HG02970 (cell line): Measurements from ENCODE around the gene FARP1.

ENCODE experiments used
- ATAC-seq: cut with Tn5 transposase; IDR thresholded peaks from one replicate; pipeline ENCODE4 v1.9.1; 2021; ENCODE audit warnings: mild to moderate bottlenecking, moderate library complexity, moderate number of reproducible peaks; ENCODE audit not compliant: unreplicated experiment, low FRiP score

Gene FARP1

GRCh38 chr13:98434060-98434459, 291.2 kb downstream of the FARP1 start:
- no peak for ATAC-seq

- ATAC-seq: no peak
Observed at GRCh38 chr13:98435376-98435775, 292.5 kb downstream of the FARP1 start.

DNA sequence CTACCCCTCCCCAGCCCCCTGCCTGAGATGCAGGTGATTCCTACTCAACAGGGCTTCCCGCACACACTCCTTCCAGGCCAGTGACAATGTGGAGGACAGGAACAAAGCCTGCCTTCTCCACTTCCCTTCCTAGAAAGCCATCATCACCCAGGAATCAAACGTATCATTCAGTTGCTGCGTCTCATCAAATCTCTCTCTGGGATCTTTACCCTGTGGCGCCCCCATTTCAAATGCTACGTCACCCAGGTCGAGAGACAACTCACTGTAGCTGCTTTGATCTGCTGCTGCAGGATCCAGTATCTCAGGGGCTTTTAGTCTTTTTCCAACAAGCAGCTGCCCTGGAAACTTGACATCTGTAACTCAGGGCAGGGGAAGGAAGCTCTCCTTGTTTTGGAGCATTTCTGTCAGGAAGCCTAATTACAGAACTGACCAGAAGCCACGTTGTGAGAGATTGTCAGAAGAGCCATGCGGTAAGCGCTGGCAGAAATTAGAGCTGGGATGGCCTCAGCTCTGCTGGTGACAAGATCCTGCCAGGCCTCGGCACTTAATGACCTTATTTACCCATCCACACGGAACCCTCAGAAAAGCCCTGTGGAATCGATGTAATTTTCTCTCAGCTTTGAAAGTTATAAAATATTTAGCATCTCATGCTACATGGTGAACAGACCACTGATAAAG, 293.5 kb downstream of the FARP1 start:
- no peak for ATAC-seq

- no peak for ATAC-seq
Observed at GRCh38 chr13:98438246-98439125, 295.6 kb downstream of the FARP1 start.

DNA sequence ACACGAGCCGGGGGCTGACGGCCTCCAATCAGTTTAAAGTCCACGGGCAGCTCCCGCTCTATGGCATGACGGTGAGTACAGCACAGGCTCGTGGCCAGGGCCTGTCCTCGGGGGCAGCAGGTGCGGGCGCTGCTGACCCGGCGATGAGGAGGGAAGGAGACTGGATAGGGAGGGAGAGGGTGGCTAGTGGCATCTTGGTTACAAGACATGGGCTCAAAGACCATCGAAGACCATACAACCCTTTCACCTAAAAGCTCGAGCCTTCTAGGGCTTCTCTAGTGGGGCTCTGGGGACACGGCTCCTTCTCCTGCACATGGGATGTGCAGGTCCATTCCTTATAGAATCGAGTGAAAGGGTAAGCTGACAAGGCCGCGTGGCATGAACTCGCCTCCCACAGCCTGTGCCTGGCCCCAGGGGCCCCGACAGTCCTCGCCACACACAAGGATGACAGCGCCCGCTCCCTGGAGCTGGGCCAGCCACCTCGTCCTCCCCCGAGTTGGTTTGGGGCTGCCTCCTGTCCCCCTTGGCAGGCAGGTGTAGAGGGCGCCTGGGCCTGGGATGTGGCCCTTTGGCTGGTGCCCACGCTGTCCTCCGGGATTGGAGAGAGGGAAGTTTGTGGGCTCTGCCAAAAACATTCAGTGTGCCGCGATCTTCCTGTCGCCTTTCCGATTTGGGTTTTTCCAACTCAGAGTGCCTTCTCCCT, 296.4 kb downstream of the FARP1 start:
- no peak for ATAC-seq

DNA sequence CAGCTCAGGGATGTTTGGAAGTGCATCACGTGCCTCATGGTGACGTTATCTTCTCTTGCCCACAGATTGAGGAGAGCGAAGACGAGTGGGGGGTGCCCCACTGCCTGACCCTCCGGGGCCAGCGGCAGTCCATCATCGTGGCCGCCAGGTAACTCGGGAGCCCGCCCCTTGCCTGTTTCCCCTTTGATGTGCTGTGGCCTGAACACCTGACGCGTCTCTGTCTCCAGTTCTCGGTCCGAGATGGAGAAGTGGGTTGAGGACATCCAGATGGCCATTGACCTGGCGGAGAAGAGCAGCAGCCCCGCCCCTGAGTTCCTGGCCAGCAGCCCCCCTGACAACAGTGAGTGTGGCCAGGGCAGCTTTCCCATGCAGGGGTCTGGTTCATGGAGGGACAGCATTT, 297.0 kb downstream of the FARP1 start:
- no peak for ATAC-seq

DNA sequence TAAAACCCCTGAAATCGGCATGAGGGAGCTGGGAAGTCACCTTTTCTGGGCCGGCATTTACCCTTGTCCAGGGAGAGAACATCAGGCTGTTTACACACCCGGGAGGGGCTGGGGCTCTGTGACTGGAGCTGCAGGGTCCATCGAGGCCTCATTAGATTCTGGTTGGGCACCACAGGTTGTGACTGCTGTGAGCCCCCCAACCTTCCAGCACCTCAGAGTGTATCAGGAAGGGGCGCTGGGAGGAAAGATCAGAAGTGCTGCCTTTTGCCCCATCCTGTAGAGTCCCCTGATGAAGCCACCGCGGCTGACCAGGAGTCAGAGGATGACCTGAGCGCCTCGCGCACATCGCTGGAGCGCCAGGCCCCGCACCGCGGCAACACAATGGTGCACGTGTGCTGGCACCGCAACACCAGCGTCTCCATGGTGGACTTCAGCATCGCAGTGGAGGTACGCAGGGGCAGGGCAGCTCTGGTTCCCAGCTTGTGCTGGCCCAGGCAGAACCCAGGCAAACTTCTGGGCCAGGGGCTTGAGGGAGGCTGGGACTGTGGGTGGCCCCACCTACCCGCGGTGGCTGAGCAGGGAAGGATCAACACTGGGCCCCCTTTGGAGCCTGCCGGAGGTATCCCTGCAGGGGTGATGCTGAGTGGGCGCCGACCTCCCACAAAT, 297.6 kb downstream of the FARP1 start:
- no peak for ATAC-seq

DNA sequence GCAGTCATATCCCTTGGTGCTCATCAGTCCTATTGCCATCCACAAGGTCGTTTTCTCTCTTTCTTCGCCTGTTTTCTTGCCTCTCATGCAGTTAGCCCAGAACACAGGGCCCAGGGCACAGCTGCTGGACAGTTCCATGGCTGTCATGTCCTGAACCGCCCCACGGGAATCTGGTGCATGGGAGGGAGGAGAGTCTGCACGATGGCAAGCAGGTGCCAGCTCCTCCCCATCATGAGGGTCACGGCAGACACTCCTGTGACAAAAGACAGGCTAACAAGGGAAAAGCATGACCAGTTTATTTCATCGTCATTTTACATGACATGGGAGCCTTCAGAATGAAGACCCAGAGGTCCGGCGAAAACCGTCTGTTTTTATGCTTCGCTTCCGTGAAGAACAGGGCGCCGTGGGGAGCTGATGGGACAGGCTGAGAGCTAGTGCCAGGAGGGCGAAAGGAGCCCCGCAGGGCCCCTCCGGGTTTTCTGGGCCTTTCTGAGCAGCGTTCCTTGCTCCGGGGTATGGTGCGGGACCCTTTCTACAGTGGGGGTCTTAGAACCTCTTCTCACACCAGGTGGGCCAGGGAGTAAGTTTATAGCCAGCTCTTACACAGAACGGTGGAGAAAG, 298.3 kb downstream of the FARP1 start:
- ATAC-seq: no peak

GRCh38 chr13:98442391-98443230, 299.7 kb downstream of the FARP1 start:
- ATAC-seq: no peak

DNA sequence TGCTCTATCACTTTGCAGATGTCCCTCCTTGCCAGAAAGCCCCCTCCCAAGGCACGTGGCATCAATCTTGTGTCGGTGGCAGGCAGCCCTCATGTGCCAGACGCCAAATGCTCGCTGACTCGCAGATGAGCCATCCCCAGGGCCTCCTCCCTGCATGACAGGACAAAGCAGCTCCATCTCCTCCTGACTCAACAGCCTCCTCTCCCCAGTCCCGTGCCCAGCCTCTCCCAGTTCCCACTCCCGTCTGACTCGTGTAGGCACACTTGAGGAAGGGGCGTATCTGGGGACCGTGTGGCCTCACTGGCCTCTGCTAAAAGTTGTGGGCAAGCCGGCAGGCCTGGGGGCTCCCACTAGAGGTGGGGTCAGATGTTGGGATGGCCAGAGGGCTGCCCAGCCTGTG, 300.4 kb downstream of the FARP1 start:
- no peak for ATAC-seq

GRCh38 chr13:98443800-98444325, 301.0 kb downstream of the FARP1 start:
- no peak for ATAC-seq

DNA sequence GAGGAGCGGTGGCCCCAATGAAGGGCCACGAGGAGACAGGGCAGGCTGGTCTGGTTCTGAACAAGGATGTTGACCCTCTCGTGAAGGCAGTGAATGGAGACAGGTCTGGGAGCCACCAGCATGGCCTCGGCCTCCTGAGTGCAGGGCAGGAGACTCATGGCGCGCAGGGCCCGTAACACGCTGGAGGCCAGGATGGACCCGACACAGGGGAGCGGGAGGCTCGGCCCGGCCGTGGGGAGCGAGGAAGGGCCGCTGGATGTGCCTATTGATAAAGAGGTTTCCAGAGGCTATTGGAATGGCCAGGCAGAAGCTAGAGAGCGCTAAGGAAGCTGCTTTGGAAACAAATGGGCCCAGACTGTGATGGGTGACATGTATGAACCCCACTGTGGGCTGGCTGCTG, 301.5 kb downstream of the FARP1 start:
- ATAC-seq: no peak

DNA sequence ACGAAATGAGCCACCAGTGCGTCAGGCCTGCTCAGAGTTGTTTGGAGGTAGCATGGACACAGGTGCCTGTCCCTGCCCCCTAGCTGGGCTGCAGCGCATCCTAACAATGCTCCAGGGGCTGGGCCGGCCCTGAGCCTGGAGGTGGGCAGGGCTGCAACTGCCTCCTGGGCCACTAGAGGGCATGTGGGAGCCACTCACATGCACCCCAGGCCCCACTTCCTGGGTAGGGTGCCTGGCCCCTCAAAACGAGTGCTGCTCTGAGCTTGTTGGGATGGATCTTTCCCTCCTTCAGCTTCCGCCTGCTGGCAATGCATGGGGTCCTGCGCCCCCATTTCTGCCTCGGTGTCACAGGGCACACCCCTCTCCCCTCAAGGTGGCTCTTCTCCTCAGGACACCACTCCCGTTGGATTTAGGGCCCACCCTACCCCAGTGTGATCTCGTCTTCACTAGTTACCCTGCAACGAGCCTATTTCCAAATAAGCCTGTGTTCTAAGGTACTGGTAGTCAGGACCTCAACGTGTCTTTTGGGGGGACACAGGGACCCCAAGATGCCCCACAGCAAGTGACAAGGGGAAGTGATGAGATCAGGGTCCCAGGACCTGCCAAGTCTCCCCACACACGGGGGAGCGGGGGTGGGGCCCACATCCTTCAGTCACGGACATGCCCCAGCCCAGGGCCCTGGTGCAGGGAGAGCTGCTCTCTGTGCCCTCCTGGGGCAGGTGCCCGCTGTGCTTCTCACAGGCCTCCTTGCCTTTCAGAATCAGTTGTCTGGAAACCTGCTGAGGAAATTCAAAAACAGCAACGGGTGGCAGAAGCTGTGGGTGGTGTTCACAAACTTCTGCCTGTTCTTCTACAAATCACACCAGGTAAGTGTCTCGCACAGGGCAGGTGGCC, 302.7 kb downstream of the FARP1 start:
- ATAC-seq: peak; percentile 68

DNA sequence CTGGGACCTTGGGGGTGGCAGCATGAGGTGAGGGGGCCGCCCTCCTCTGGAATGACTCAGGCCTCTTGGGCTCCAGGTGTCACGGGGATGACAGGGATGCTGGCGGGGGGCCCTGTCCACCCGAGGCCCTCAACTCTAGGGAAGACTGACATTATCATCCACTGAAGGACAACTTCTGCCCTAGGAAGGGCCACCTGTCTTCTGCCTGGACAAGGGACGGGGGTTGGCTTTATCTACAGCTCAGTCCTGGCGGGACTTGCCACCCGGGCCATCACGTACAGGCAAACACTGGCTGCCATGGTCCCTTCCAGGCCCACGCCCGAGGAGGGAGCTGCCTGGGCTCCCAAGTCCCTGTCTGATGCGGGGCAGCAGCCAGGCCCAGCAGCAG, 303.3 kb downstream of the FARP1 start:
- no peak for ATAC-seq

GRCh38 chr13:98447130-98447529, 304.2 kb downstream of the FARP1 start:
- ATAC-seq: no peak

DNA sequence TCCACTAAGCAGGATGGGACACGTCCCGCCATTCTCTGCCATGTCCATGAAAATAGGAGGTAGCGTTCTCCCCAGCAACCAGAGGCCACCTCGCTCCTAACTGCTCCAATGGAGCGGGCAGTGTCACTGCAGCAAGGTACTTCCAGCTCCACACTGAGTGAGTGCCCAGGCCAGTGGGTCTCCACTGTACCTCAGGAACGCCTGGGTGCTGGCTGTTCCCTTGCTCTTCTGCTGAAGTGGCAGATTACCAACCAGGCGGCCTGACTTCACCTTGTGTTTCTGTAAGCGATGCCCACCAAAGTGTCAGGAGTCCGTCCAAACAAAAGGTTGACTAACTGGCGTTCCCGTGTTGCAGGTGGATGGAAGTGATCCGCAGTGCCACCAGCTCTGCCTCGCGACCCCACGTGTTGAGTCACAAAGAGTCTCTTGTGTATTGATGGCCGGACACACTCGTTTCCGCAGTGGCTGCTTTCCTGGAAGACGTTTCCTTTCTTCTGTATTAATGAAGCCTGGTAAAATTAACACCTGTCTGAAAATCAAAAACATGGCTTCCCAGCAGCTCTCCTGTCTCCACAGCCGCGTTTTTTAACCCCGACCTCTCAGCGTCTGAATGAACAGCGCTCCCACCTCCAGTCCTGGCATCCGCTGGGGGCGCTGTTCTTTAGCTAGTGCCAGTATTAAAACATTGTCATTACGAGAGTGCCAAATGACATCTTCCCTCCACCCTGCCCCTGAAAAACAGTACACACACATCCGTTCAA, 305.2 kb downstream of the FARP1 start:
- ATAC-seq: no peak

DNA sequence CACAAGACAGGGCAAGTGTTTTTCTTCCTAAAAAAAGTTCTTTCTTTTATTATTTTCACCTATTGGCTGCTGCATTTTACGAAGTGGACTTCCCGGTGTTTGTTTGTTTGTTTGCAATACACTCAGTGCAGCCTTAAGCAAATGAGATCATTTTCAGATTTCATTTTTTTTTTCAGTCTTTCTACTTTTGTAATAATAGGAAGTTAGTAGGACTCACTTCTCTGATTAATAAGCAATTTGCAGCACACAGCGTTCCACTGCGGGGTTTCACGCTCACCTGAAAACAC, 305.7 kb downstream of the FARP1 start:
- ATAC-seq: no peak

DNA sequence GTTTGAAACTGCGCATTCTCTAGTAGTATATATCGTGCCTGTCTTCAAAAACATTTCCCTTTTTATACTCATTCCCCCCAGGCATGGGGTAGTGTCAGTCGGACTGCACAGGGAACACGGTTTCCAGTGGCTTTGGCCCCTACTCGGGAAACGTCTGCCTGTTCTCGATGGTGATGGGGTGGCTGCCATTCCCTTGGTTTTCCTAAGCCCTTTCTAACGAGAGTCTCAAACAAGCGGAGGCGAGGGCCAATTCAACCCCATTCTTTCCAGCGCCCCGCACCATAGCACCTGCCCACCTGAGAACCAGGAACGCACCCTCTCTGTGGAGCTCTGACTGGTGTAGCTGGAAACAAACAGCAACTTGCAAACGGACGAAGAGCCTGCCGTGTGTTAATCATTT, 306.4 kb downstream of the FARP1 start:
- ATAC-seq: no peak
